PC-9 (cell line): Measurements from ENCODE around the gene TBC1D5.

Source experiments
- CTCF ChIP-seq: fragments of 200-600 bp; sonication (generic); conservative IDR thresholded peaks from 2 replicates; pipeline ENCODE4 v1.6.1; 2017; ENCODE audit warnings: mixed run types, antibody characterized with exemption, mild to moderate bottlenecking, moderate library complexity
- EZH2 ChIP-seq: fragments of 200-600 bp; sonication (generic); IDR thresholded peaks from 2 replicates; pipeline ENCODE4 v1.8.0; 2017; ENCODE audit warnings: antibody characterized with exemption, low read depth

GRCh38 chr3:17357035-17357710 lies 385.3 kb downstream of the TBC1D5 start:
- TF ChIP-seq CTCF (no peak), EZH2 (no peak)
